Stomach (tissue), 4 donors: Measurements from ENCODE around the gene ELOA.

Experiments
- EP300 ChIP-seq: sonication (generic); formaldehyde crosslinking; IDR thresholded peaks from one replicate; pipeline ENCODE4 v1.6.1; 2017; ENCODE audit warnings: antibody characterized with exemption
- POLR2A ChIP-seq, 4 donors: fragments of 450-650 bp; IDR thresholded peaks; one replicate each; pipeline ENCODE4 v1.6.1; 2016; ENCODE audit warnings: antibody characterized with exemption in 4 of 4, control low read depth in 2 of 4, mild to moderate bottlenecking in 1 of 4, moderate library complexity in 1 of 4
- POLR2AphosphoS5 ChIP-seq, 3 donors: sonication (generic); formaldehyde crosslinking; IDR thresholded peaks; one replicate each; pipeline ENCODE4 v1.6.1; 2016; ENCODE audit warnings: antibody characterized with exemption in 3 of 3
- TF ChIP-seq, protein P1 (sequence below), 7 experiments: fragments of 450-650 bp in 4 of 7; fragments of 200-600 bp in 3 of 7; sonication (generic) in 3 of 7; IDR thresholded peaks; one replicate each; pipeline ENCODE4 v1.5.1; 2016 to 2019; ENCODE audit warnings: antibody characterized with exemption in 7 of 7, control low read depth in 2 of 7, mild to moderate bottlenecking in 1 of 7

DNA sequence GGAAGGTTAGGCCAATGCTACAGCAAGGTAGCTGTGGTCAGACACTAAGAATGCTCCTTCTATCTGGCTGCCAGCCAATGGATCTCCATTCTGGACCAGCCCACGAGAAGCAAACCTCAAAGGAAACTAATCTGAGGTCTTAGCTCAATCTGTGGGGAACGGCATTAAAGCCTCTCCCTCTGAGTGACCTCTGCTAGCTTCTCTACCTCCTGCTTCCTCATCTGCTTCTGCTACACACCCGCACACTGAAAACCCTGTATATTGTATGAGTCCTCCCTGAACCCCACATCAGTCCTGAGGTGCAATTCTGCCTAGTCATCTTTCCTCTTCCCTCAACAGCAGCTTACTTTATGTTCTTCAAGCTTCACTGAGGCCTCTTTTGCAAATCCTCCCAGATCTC is 64.2 kb downstream of the ELOA start:
- TF ChIP-seq EP300 (no peak), POLR2AphosphoS5 (IDR thresholded peaks at IDR 0.05) (no peak), POLR2A (IDR thresholded peaks at IDR 0.05) (no peak)
- TF ChIP-seq, protein P1, sequence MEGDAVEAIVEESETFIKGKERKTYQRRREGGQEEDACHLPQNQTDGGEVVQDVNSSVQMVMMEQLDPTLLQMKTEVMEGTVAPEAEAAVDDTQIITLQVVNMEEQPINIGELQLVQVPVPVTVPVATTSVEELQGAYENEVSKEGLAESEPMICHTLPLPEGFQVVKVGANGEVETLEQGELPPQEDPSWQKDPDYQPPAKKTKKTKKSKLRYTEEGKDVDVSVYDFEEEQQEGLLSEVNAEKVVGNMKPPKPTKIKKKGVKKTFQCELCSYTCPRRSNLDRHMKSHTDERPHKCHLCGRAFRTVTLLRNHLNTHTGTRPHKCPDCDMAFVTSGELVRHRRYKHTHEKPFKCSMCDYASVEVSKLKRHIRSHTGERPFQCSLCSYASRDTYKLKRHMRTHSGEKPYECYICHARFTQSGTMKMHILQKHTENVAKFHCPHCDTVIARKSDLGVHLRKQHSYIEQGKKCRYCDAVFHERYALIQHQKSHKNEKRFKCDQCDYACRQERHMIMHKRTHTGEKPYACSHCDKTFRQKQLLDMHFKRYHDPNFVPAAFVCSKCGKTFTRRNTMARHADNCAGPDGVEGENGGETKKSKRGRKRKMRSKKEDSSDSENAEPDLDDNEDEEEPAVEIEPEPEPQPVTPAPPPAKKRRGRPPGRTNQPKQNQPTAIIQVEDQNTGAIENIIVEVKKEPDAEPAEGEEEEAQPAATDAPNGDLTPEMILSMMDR (IDR thresholded peaks at IDR 0.05), result no peak
